ENCODE measurements around the gene GUCY2D. TPM values are rescaled to one million over a fixed set of nuclear protein-coding genes. Genes with fewer than 3 reads are reported as not detected.

Gene GUCY2D
- total RNA-seq, 1 experiment from 2014 or later, result not detected

GRCh38 chr17:7992516-7992915, 9.9 kb upstream of the GUCY2D start:
- TF ChIP-seq CTCF (conservative IDR thresholded peaks at IDR 0.05; ENCODE audit: low read depth, low read length) (no peak), EZH2 (IDR thresholded peaks at IDR 0.05; ENCODE audit: borderline replicate concordance, low read depth, low read length, poor library complexity, severe bottlenecking) (no peak)
- ChIA-PET CTCF (no interaction called here), POLR2A (ENCODE audit: low non-redundant PET) (no interaction called here)
- Histone ChIP-seq H3K4me3 (ENCODE audit: low read depth, low read length, poor library complexity, severe bottlenecking) (no peak overlapping the region), H3K36me3 (ENCODE audit: insufficient read depth, low read length, poor library complexity, severe bottlenecking) (no peaks in the 10 kb centered on the region), H3K27me3 (replicated peaks; ENCODE audit: insufficient read depth, low read depth, low read length, poor library complexity) (no peaks in the 10 kb centered on the region), H3K9me3 (ENCODE audit: low read depth, low read length, poor library complexity, severe bottlenecking) (no peaks in the 10 kb centered on the region), H3K4me1 (ENCODE audit: insufficient read depth, low read length, poor library complexity, severe bottlenecking) (peaks cover 3% of the 10 kb centered on the region), H3K27ac (ENCODE audit: low read depth, low read length, poor library complexity, severe bottlenecking) (no peak overlapping the region)
- no peak for DNase-seq (ENCODE audit: low spot score)
- BruUV-seq (replicated peaks), result no TSS peak
- intact Hi-C loops (cut with micrococcal nuclease; ENCODE audit: unreplicated experiment), result no loop called here

- Histone ChIP-seq H3K4me1 (ENCODE audit: insufficient read depth, low read length, poor library complexity, severe bottlenecking) (peaks cover 3% of the 10 kb centered on the region), H3K36me3 (ENCODE audit: insufficient read depth, low read length, poor library complexity, severe bottlenecking) (no peaks in the 10 kb centered on the region), H3K9me3 (ENCODE audit: low read depth, low read length, poor library complexity, severe bottlenecking) (no peaks in the 10 kb centered on the region), H3K27me3 (replicated peaks; ENCODE audit: insufficient read depth, low read depth, low read length, poor library complexity) (no peaks in the 10 kb centered on the region), H3K27ac (ENCODE audit: low read depth, low read length, poor library complexity, severe bottlenecking) (no peak overlapping the region), H3K4me3 (ENCODE audit: low read depth, low read length, poor library complexity, severe bottlenecking) (no peak overlapping the region)
- intact Hi-C loops (cut with micrococcal nuclease; ENCODE audit: unreplicated experiment), result no loop called here
- POLR2A ChIA-PET (ENCODE audit: low non-redundant PET), result no interaction called here
- no peak for TF ChIP-seq EZH2 (IDR thresholded peaks at IDR 0.05; ENCODE audit: borderline replicate concordance, low read depth, low read length, poor library complexity, severe bottlenecking)
- CTCF ChIA-PET, result interaction anchor here (0.6 kb wide), 1 partner anchor 24 kb away, joined by 3 read pairs; no protein-coding TSS in a partner anchor
- DNase-seq (ENCODE audit: low spot score), result no peak
- no TSS peak for BruUV-seq (replicated peaks)
These were observed 9.5 kb upstream of the GUCY2D start for GRCh38 chr17:7992924-7993323.

GRCh38 chr17:7993972-7994589, 8.3 kb upstream of the GUCY2D start:
- TF ChIP-seq EZH2 (IDR thresholded peaks at IDR 0.05; ENCODE audit: borderline replicate concordance, low read depth, low read length, poor library complexity, severe bottlenecking), result no peak
- no peak for TF ChIP-seq CTCF (conservative IDR thresholded peaks at IDR 0.05; ENCODE audit: low read depth, low read length)
- BruUV-seq (replicated peaks), result no TSS peak
- H3K27ac ChIP-seq (ENCODE audit: low read depth, low read length, poor library complexity, severe bottlenecking), result no peak overlapping the region
- no peaks in the 10 kb centered on the region for H3K36me3 ChIP-seq (ENCODE audit: insufficient read depth, low read length, poor library complexity, severe bottlenecking)
- no peak for DNase-seq (ENCODE audit: low spot score)
- intact Hi-C loops (cut with micrococcal nuclease; ENCODE audit: unreplicated experiment), result no loop called here
- no peaks in the 10 kb centered on the region for H3K9me3 ChIP-seq (ENCODE audit: low read depth, low read length, poor library complexity, severe bottlenecking)
- no peak overlapping the region for H3K4me3 ChIP-seq (ENCODE audit: low read depth, low read length, poor library complexity, severe bottlenecking)
- H3K27me3 ChIP-seq (replicated peaks; ENCODE audit: insufficient read depth, low read depth, low read length, poor library complexity), result no peaks in the 10 kb centered on the region
- POLR2A ChIA-PET (ENCODE audit: low non-redundant PET), result no interaction called here
- CTCF ChIA-PET, result no interaction called here
- peaks cover 3% of the 10 kb centered on the region for H3K4me1 ChIP-seq (ENCODE audit: insufficient read depth, low read length, poor library complexity, severe bottlenecking)

GRCh38 chr17:7995724-7996123, 6.7 kb upstream of the GUCY2D start:
- Histone ChIP-seq H3K9me3 (ENCODE audit: low read depth, low read length, poor library complexity, severe bottlenecking) (no peaks in the 10 kb centered on the region), H3K4me1 (ENCODE audit: insufficient read depth, low read length, poor library complexity, severe bottlenecking) (no peaks in the 10 kb centered on the region), H3K27me3 (replicated peaks; ENCODE audit: insufficient read depth, low read depth, low read length, poor library complexity) (peaks cover 14% of the 10 kb centered on the region), H3K36me3 (ENCODE audit: insufficient read depth, low read length, poor library complexity, severe bottlenecking) (no peaks in the 10 kb centered on the region), H3K4me3 (ENCODE audit: low read depth, low read length, poor library complexity, severe bottlenecking) (no peak overlapping the region), H3K27ac (ENCODE audit: low read depth, low read length, poor library complexity, severe bottlenecking) (no peak overlapping the region)
- BruUV-seq (replicated peaks), result no TSS peak
- no peak for TF ChIP-seq EZH2 (IDR thresholded peaks at IDR 0.05; ENCODE audit: borderline replicate concordance, low read depth, low read length, poor library complexity, severe bottlenecking)
- TF ChIP-seq CTCF (conservative IDR thresholded peaks at IDR 0.05; ENCODE audit: low read depth, low read length), result no peak
- no peak for DNase-seq (ENCODE audit: low spot score)
- intact Hi-C loops (cut with micrococcal nuclease; ENCODE audit: unreplicated experiment), result loop anchor here (5.0 kb wide), 1 partner anchor 62 kb away; no protein-coding TSS in a partner anchor
- POLR2A ChIA-PET (ENCODE audit: low non-redundant PET), result no interaction called here
- CTCF ChIA-PET, result no interaction called here

All from A673 (cell line).